Retinal pigment epithelial cell (primary cell): ENCODE data around the gene PSMD14.

Experiments
- DNase-seq: peaks from one replicate; pipeline ENCODE4 v3.0.0-alpha.2; 2010; ENCODE audit warnings: low read depth
- H3K4me3 ChIP-seq: 2 replicates; pipeline ENCODE4 v1.5.1; 2011; ENCODE audit warnings: mild to moderate bottlenecking, low read length, control low read depth, moderate library complexity
- CTCF ChIP-seq: conservative IDR thresholded peaks from 2 replicates; pipeline ENCODE4 v1.5.1; 2011; ENCODE audit warnings: low read depth, low read length, control low read depth, inconsistent platforms

The PSMD14 gene

GRCh38 chr2:161343235-161343634 is 35.0 kb downstream of the PSMD14 start:
- H3K4me3 ChIP-seq, result no peak overlapping the region
- no peak for DNase-seq
- no peak for TF ChIP-seq CTCF

DNA sequence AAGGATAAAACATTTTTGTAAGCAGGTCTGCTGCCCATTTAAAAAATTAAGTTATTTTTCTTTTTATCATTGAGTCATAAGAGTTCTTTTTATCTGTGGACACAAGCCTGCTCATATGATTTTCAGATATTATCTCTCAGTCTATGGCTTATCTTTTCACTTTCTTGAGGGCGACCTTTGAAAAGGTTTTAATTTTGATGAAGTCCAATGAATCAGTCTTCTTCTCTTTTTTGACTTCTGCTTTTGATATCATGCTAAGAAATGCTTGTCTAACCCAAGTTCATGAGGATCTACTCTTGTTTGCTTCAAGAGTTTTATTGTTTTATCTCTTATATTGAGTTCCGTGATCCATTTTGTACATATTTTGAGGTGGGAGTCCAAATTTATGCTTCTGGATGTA is 36.5 kb downstream of the PSMD14 start:
- no peak overlapping the region for H3K4me3 ChIP-seq
- DNase-seq, result no peak
- no peak for TF ChIP-seq CTCF

DNA sequence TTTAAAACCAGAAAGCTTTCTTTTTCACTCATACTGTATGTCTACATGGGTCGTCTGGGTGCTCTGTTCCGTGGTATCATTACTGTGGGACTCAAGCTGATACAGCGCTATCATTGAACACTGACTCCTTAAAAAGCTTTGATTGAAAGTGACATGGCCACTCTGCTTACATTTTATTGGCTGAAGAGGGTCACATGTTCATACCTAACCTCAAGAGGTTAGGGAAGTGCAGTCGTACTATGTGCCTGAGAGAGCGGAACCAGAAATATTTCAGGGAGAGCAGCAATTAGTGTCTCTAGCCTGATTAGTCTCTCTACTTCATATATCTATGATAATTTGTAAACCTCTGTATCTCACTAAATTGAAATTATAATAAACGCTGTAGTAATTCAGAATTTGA is 43.5 kb downstream of the PSMD14 start:
- no peak for DNase-seq
- TF ChIP-seq CTCF, result no peak
- no peak overlapping the region for H3K4me3 ChIP-seq

DNA sequence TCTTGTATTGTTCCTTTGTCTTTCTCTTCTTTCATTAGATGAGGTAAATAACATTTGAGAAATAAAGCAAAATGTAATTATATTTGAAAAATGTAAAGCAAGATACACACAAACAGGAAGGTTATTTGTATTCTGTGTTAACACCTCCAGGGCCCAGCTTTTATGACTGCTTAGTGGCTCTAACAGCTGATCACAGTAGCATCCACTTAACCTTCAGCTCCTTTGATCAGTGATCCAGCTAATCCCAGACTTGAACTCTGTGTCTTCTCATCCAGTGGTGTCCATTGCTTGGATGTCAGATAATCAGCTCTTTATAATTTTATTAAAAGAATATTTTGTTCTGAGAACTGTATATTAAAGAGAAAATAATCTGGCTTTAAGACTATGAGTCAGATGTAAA is 44.5 kb downstream of the PSMD14 start:
- DNase-seq, result no peak
- H3K4me3 ChIP-seq, result no peak overlapping the region
- no peak for TF ChIP-seq CTCF

- no peak overlapping the region for H3K4me3 ChIP-seq
- no peak for DNase-seq
- no peak for TF ChIP-seq CTCF
Measured at GRCh38 chr2:161353543-161353942, 45.3 kb downstream of the PSMD14 start.

GRCh38 chr2:161354106-161354505 is 45.9 kb downstream of the PSMD14 start:
- no peak for TF ChIP-seq CTCF
- no peak for DNase-seq
- no peak overlapping the region for H3K4me3 ChIP-seq

GRCh38 chr2:161355106-161355505 is 46.9 kb downstream of the PSMD14 start:
- no peak overlapping the region for H3K4me3 ChIP-seq
- no peak for TF ChIP-seq CTCF
- DNase-seq, result no peak
